NB4 (cell line): ENCODE results near the gene BRD4.

Source experiments
- DNase-seq: peaks from one replicate; pipeline ENCODE4 v3.0.0; 2010; ENCODE audit warnings: low read depth
- H3K4me3 ChIP-seq: one replicate; pipeline ENCODE4 v1.5.1; 2011; ENCODE audit warnings: mild to moderate bottlenecking, low read depth, low read length, moderate library complexity
- CTCF ChIP-seq: IDR thresholded peaks from one replicate; pipeline ENCODE4 v1.5.1; 2012; ENCODE audit warnings: low read depth, low read length
- MAX ChIP-seq: IDR thresholded peaks from 2 replicates; pipeline ENCODE4 v1.6.1; 2011; ENCODE audit warnings: low read depth, low read length
- MYC ChIP-seq: IDR thresholded peaks from 2 replicates; pipeline ENCODE4 v1.6.1; 2011; ENCODE audit warnings: low read depth, low read length
- POLR2A ChIP-seq: IDR thresholded peaks from 2 replicates; pipeline ENCODE4 v1.6.1; 2011; ENCODE audit warnings: mild to moderate bottlenecking; ENCODE audit not compliant: insufficient read length; ENCODE audit errors: extremely low read depth

Gene BRD4

GRCh38 chr19:15283141-15283883 lies 49.0 kb downstream of the BRD4 start:
- DNase-seq, result no peak
- TF ChIP-seq MAX (no peak), CTCF (no peak), MYC (no peak), POLR2A (no peak)
- H3K4me3 ChIP-seq, result no peak overlapping the region

GRCh38 chr19:15282311-15282705 lies 50.0 kb downstream of the BRD4 start:
- H3K4me3 ChIP-seq, result no peak overlapping the region
- TF ChIP-seq MAX, result no peak
- no peak for TF ChIP-seq POLR2A
- TF ChIP-seq MYC, result no peak
- no peak for TF ChIP-seq CTCF
- DNase-seq, result no peak

GRCh38 chr19:15280915-15281683 lies 51.2 kb downstream of the BRD4 start:
- H3K4me3 ChIP-seq, result no peak overlapping the region
- DNase-seq, result no peak
- no peak for TF ChIP-seq MAX
- no peak for TF ChIP-seq POLR2A
- TF ChIP-seq CTCF, result no peak
- no peak for TF ChIP-seq MYC

- no peak for DNase-seq
- no peak for TF ChIP-seq POLR2A
- TF ChIP-seq CTCF, result no peak
- TF ChIP-seq MAX, result no peak
- no peak for TF ChIP-seq MYC
- no peak overlapping the region for H3K4me3 ChIP-seq
These were observed 52.2 kb downstream of the BRD4 start for GRCh38 chr19:15280048-15280725.

- TF ChIP-seq POLR2A, result no peak
- TF ChIP-seq CTCF, result no peak
- no peak for TF ChIP-seq MYC
- no peak for TF ChIP-seq MAX
- DNase-seq, result no peak
- no peak overlapping the region for H3K4me3 ChIP-seq
These were observed 52.9 kb downstream of the BRD4 start for GRCh38 chr19:15279326-15279904.
